Peyer's patch (tissue), 4 donors: ENCODE data around the gene ACOT7.

ENCODE experiments used
- CTCF ChIP-seq, 6 experiments: fragments of 450-650 bp in 4 of 6; fragments of 200-600 bp in 2 of 6; sonication (generic) in 1 of 6; IDR thresholded peaks; one replicate each; pipeline ENCODE4 v1.5.1; 2017 to 2019; ENCODE audit warnings: antibody characterized with exemption in 6 of 6, mild to moderate bottlenecking in 3 of 6, moderate library complexity in 1 of 6
- POLR2A ChIP-seq, 2 donors: fragments of 450-650 bp; IDR thresholded peaks; one replicate each; pipeline ENCODE4 v1.5.1; 2017; ENCODE audit warnings: antibody characterized with exemption in 2 of 2, mild to moderate bottlenecking in 2 of 2, moderate library complexity in 2 of 2

GRCh38 chr1:6352138-6352563, 41.4 kb downstream of the ACOT7 start:
- no peak for TF ChIP-seq CTCF (IDR thresholded peaks at IDR 0.05)
- no peak for TF ChIP-seq POLR2A (IDR thresholded peaks at IDR 0.05)
